Measurements from ENCODE around the gene ATP1A1.

Gene ATP1A1

DNA sequence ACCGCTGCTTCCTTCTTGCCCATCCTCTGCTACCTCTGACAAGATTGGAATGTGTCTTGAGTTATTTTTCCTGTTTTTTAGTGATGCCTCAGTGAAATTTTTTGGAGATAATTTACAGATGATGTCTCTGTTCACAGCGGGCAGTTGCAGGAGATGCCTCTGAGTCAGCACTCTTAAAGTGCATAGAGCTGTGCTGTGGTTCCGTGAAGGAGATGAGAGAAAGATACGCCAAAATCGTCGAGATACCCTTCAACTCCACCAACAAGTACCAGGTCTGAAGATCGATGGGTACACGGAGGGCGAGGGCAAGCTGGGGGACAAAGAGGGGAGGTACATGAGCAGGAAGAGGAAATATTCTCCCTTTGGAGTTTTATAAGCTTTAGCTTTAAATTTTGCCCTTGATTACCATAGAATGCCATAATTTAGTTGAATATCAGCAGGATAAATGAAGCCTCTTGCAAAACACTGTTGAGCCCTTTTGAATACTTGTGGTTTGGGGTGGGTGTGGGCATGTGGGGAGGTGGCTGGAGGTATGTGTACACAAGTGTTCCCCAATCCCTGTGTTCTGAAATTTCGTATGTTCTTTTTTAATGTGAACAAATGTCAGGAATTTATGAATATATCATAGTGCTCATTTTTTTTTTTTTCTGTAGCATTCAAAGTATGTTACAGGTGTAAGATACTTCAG, 19.8 kb downstream of the ATP1A1 start:
- no peak for DNase-seq

- DNase-seq = no peak
Measured at GRCh38 chr1:116393792-116394191, 20.7 kb downstream of the ATP1A1 start.

GRCh38 chr1:116394270-116394669, 21.2 kb downstream of the ATP1A1 start:
- no peak for DNase-seq

- no peak for DNase-seq
Measured at GRCh38 chr1:116396769-116397168, 23.7 kb downstream of the ATP1A1 start.

DNA sequence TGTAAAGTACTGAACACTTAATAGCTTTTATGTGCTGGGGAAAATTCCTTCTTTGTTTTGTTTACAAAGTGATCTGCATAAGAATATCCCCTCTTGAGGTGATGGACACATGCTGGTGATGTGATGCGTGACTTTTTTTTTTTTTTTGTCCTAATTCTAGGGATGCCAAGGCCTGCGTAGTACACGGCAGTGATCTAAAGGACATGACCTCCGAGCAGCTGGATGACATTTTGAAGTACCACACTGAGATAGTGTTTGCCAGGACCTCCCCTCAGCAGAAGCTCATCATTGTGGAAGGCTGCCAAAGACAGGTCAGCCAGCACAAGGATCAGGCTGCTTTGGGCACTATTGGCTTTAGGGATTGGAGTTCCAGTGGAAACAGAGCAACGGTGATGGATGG, 24.7 kb downstream of the ATP1A1 start:
- DNase-seq = no peak

- DNase-seq = no peak
Measured at GRCh38 chr1:116400780-116401179, 27.7 kb downstream of the ATP1A1 start.

DNA sequence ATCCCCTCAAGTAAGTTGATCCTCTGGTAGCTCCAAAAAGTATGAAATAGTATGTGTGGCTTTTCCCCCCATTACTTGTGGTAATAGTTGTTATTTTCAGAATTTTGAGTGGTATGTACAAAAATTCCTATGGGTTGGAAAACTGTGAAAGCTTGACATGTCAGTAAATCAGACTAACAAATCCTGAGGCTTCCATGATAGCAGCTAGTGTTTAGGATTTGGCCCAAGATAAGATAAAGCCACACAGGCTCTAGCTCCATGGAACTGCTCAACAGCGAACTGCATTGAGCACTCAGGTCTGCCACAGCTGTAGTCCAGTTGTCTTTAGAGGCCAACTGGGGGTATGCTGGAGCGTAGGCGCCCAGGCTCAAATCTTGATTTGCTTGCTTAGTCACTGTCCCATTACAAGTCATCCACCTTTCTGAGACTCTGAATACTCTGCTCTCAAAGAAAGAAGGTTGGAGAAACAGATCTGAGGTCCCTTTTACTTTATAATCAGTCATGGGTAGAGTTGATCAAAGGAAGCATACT, 28.7 kb downstream of the ATP1A1 start:
- no peak for DNase-seq

DNA sequence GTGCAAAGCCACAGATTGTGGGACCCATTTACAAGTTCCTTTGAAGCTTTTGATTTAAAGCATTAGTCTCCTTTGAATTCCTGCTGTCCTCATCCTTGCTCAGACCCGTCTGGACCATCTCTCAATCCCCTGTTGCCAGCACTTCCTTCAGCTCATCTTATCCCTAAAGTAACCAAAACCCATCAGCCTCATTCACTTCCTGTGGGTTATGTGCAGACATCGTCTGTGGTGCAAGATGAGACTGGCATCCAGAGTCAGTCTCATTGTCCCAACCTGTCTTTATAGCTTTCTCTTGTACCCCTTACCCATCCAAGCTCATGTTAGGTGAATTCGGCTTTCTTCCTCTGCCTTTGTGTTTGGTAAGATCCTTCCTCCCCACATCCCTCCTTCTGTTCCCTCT, 29.3 kb downstream of the ATP1A1 start:
- no peak for DNase-seq

DNA sequence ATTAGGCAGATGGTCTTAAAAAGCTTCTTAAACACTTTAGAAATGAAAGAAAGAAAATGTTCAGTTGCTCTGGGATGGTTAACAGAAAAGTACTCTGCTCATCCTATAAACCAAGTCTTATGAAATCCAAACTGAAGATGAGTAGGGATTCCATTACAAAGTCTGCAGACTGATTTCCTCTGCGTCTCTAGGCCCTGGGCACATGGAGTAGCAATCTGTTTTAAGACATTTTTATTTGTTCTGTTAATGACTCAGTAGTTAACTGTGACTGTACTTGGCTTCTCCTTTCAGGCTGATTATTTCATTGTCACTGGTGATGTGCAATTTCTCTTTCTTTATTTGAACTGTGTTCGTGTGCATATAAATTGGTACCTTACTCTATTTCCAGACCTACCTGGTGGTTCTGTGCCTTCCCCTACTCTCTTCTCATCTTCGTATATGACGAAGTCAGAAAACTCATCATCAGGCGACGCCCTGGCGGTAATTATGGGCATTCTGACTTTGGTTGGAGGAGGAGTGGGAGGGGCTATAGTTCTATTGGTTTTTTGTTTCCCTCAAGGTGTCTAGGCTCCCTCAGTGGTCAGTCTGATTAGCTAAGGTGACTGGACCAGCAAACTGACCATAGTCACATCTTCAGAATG, 30.6 kb downstream of the ATP1A1 start:
- DNase-seq = no peak

- no peak for DNase-seq
Measured at GRCh38 chr1:116404699-116405098, 31.7 kb downstream of the ATP1A1 start.

DNA sequence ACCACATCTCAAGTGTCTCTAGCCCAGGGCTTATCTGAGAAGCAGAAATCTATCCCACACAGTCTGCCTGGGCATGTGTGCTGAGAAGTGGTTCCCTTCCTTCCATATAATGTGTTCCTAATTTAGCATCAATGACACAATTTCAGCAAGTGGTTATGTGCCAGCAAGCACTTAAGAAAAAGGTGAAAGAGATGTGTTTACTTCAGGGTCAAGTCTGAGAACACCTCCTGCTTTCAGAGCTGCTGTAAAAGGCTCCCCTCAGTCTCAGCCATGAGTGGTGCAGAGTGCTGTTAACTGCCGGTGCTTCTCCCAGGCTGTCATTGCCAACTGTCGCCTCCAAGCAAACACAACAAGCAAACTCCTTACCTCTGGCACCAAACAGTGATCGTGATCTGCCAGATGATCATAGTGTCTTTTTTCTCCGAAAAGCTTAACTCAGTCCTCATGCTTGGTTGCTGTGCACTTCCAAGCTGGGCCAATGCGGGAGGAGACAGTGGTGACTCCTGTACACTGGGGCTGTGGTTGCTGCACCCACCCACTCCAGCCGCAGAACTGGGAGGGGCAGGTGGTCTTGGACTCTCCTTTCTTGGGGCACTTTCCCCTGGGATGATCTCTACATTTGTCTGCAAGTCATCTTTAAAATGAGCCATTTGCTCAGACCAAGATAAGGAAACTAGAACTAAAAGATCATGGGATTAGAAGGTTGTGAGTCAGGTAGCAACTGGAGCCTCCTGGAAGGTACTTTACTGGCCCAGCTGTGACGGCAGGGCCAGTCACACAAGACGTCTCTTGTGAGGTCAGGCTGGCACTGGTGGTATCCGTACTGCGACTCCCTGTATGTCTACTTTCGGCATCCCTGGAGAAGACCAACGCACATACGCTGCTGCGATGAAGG, 32.4 kb downstream of the ATP1A1 start:
- DNase-seq = no peak

DNA sequence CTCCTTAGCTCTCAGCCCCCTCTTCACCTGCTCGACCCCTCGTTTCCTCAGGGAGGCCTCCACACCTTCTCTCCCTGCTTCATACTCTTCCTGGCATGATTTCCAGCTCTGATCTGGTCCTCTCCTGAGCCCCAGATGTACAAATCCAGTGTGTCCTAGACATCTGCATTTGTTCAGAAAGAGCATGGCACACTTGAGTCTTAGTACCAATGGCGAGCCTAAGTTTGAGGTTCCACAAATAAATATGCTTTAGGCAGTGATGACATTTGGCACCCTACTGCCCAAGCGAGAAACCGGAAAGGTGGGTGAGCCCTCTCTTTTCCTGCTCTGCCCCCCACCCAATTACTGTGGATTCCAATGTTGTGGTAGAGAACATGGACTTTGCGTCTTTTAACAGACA, 34.0 kb downstream of the ATP1A1 start:
- no peak for DNase-seq

- DNase-seq = no peak
Measured at GRCh38 chr1:116408193-116408592, 35.1 kb downstream of the ATP1A1 start.

- no peak for DNase-seq
Measured at GRCh38 chr1:116408803-116409720, 36.0 kb downstream of the ATP1A1 start.

DNA sequence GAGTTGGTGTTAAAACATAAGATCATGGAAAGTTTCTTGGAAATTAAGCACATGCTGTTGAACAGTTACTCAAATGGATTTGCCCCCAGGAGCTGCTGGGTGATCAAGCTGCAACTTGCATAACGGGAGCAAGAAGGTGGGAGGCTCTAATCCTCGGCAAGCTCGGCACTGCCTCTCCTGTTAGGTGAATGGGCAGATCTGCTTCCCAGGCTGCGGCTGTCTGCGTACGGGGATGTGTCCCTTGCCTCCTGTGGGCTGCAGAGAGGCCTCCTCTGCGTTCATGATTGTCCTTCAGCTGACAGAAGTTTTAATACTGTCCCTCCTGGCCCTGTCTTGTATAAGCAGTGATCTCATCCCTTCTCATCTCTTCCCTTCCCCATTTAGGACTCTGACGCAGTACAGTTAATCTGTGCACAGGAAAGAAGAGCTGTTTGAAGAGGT, 36.7 kb downstream of the ATP1A1 start:
- DNase-seq = no peak

DNA sequence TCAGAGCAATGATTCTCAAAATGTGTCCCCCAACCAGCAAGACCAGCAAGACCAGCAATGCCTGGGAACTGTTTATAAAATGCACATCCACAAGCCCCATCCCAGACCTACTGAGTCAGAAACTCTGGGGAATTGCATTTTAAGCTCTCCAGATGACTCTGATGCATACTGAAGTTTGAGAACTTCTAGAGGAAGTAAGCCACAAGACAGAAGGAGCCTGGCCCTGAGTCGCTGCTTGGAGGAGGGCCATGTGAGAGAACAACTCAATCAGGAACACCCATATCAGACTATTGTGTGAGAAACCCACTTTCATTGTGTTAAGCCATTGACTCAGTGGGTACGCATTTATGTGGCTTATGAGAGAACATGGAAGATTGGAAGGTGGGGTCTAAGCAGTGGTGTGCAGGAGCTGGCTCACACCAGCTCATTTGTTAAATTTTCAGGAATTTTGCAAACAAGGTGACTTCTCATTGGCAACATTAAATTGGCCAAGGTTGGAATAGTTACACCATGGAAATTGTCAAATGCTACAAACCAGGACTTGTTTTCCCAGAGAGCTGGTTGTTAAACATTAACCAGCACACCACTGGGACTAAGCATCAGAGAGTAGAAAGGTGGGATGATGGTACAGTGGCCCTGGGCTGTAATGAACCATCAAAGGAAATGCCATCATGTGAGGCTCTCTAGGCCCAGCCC, 38.9 kb downstream of the ATP1A1 start:
- DNase-seq = no peak

- no peak for DNase-seq
Measured at GRCh38 chr1:116412480-116412798, 39.4 kb downstream of the ATP1A1 start.

DNA sequence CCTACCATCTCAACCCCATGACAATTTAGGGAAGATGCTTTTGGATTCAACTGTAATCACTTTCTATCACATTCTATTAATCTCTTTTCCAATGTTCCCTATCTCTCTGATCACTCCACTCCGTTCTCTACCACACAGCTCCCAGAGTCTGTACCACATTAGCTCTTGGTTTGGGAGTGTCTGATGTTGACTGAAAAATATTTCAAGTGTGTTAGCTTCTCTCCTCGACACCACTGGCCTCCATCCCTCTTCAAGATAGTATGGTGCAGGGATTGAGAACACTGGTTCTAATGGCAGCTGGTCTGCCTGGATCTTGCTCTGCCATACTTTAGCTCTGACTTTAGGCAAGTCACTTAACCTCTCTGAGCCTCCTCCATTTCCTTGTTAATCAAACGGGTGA, 39.9 kb downstream of the ATP1A1 start:
- no peak for DNase-seq

- no peak for DNase-seq
Measured at GRCh38 chr1:116413414-116413813, 40.4 kb downstream of the ATP1A1 start.

- no peak for DNase-seq
Measured at GRCh38 chr1:116414364-116414763, 41.3 kb downstream of the ATP1A1 start.

- no peak for DNase-seq
Measured at GRCh38 chr1:116415200-116415698, 42.2 kb downstream of the ATP1A1 start.
